Measurements from ENCODE around the gene SCOC.

Gene SCOC

DNA sequence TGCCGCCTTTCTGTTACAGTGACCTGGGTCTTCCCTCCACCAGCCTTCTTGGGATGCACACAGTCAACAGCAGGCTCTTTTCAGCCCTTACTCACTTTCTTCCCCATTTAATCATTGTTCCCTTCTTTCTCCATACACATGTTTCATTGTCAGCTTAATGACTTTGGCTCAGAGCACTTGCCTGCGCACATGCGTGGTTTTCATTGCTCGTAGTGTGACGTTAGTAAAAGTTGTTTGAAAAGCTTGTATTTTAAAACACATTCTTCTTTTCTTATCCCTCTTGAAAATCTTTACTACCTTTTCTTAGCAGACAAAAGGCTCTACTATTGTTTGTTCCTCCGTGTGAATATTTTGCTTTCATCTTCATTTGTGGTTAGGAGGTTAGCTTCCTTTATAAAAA lies 19.7 kb upstream of the SCOC start:
- Histone ChIP-seq H3K27ac (no peak overlapping the region), H3K27me3 (no peaks in the 10 kb centered on the region), H3K4me1 (ENCODE audit: control insufficient read depth in 1 of 2, insufficient read depth in 1 of 2, low read depth in 1 of 2, low read length in 1 of 2) (no peaks in the 10 kb centered on the region), H3K4me3 (ENCODE audit: low read depth in 1 of 2, low read length in 1 of 2) (no peak overlapping the region), H3K9me3 (no peaks in the 10 kb centered on the region), H3K36me3 (no peaks in the 10 kb centered on the region)
- TF ChIP-seq, protein P1, sequence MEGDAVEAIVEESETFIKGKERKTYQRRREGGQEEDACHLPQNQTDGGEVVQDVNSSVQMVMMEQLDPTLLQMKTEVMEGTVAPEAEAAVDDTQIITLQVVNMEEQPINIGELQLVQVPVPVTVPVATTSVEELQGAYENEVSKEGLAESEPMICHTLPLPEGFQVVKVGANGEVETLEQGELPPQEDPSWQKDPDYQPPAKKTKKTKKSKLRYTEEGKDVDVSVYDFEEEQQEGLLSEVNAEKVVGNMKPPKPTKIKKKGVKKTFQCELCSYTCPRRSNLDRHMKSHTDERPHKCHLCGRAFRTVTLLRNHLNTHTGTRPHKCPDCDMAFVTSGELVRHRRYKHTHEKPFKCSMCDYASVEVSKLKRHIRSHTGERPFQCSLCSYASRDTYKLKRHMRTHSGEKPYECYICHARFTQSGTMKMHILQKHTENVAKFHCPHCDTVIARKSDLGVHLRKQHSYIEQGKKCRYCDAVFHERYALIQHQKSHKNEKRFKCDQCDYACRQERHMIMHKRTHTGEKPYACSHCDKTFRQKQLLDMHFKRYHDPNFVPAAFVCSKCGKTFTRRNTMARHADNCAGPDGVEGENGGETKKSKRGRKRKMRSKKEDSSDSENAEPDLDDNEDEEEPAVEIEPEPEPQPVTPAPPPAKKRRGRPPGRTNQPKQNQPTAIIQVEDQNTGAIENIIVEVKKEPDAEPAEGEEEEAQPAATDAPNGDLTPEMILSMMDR (IDR thresholded peaks at IDR 0.05): no peak

GRCh38 chr4:140355288-140355687 lies 18.2 kb upstream of the SCOC start:
- Histone ChIP-seq H3K4me1 (ENCODE audit: control insufficient read depth in 1 of 2, insufficient read depth in 1 of 2, low read depth in 1 of 2, low read length in 1 of 2) (no peaks in the 10 kb centered on the region), H3K36me3 (no peaks in the 10 kb centered on the region), H3K27me3 (no peaks in the 10 kb centered on the region), H3K27ac (no peak overlapping the region), H3K9me3 (no peaks in the 10 kb centered on the region), H3K4me3 (ENCODE audit: low read depth in 1 of 2, low read length in 1 of 2) (no peak overlapping the region)
- TF ChIP-seq, protein P1 (IDR thresholded peaks at IDR 0.05): no peak

DNA sequence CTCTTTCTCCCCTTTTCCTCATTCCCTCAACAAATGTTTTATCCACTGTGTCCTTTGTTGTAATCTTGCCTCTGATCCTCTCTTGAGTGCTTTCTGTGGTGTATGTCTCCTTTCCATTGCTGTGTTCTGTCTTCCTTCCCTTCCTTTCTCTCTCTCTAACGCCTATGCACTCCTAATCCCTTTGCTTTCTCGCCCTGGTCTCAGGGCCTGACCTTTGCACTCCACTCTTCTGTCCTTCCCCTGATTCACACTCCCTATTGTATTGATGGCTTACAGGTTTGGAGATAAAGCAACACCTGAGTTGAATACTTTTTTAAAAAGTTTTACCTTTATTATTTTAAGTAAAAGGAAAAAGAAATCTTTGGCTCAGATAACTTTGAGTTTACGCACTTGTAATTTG lies 15.6 kb upstream of the SCOC start:
- Histone ChIP-seq H3K4me1 (ENCODE audit: control insufficient read depth in 1 of 2, insufficient read depth in 1 of 2, low read depth in 1 of 2, low read length in 1 of 2) (no peaks in the 10 kb centered on the region), H3K36me3 (no peaks in the 10 kb centered on the region), H3K4me3 (ENCODE audit: low read depth in 1 of 2, low read length in 1 of 2) (no peak overlapping the region), H3K27me3 (no peaks in the 10 kb centered on the region), H3K9me3 (no peaks in the 10 kb centered on the region), H3K27ac (no peak overlapping the region)
- TF ChIP-seq, protein P1 (IDR thresholded peaks at IDR 0.05): no peak

DNA sequence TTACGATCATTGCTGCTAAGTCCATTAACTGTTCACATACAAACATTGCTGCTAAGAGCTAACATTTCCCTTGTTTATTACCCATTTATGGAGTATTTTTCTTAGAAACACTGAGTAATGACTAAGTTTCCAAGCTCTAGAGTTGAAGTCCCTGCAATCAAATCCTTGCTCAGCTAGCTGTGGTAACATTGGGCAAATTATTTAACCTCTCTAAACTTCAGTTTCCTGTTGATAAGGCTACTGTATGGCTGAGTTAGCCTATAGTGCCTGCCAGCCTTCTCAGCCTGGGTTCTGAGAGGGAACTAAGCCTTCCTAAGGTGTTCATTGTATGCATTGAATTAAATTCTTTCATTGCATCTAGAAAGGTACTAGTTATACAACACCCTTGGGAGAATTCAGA lies 15.2 kb upstream of the SCOC start:
- TF ChIP-seq, protein P1 (IDR thresholded peaks at IDR 0.05): no peak
- H3K9me3 ChIP-seq: no peaks in the 10 kb centered on the region
- H3K4me3 ChIP-seq (ENCODE audit: low read depth in 1 of 2, low read length in 1 of 2): no peak overlapping the region
- no peaks in the 10 kb centered on the region for H3K36me3 ChIP-seq
- no peaks in the 10 kb centered on the region for H3K4me1 ChIP-seq (ENCODE audit: control insufficient read depth in 1 of 2, insufficient read depth in 1 of 2, low read depth in 1 of 2, low read length in 1 of 2)
- no peak overlapping the region for H3K27ac ChIP-seq
- no peaks in the 10 kb centered on the region for H3K27me3 ChIP-seq

GRCh38 chr4:140359562-140360427 lies 13.7 kb upstream of the SCOC start:
- H3K36me3 ChIP-seq: no peaks in the 10 kb centered on the region
- no peaks in the 10 kb centered on the region for H3K27me3 ChIP-seq
- no peaks in the 10 kb centered on the region for H3K4me1 ChIP-seq (ENCODE audit: control insufficient read depth in 1 of 2, insufficient read depth in 1 of 2, low read depth in 1 of 2, low read length in 1 of 2)
- H3K9me3 ChIP-seq: no peaks in the 10 kb centered on the region
- no peak overlapping the region for H3K27ac ChIP-seq
- H3K4me3 ChIP-seq (ENCODE audit: low read depth in 1 of 2, low read length in 1 of 2): no peak overlapping the region
- TF ChIP-seq, protein P1 (IDR thresholded peaks at IDR 0.05): peak; percentile 68
